Thymus (tissue), 11 donors: Measurements from ENCODE around the gene ATP8A1. TPM values are rescaled to one million over a fixed set of nuclear protein-coding genes. Genes with fewer than 3 reads are reported as not detected.
A peak's percentile ranks its signal among the peaks of the same experiment; 100 is the strongest.

Experiments used
- DNase-seq, 9 donors: peaks; one replicate each; pipeline ENCODE4 v3.0.0-alpha.2; 2013; ENCODE audit warnings: low spot score in 9 of 9, low read depth in 6 of 9, missing footprints in 1 of 9
- H3K27ac ChIP-seq, 2 donors: one replicate each; pipeline ENCODE4 v1.5.1; 2013; ENCODE audit warnings: control low read depth in 1 of 2, low read depth in 1 of 2, low read length in 1 of 2, mild to moderate bottlenecking in 1 of 2, moderate library complexity in 1 of 2
- H3K27me3 ChIP-seq, 2 donors: one replicate each; pipeline ENCODE4 v1.5.1; 2013; ENCODE audit warnings: low read length in 1 of 2; ENCODE audit not compliant: control insufficient read depth in 2 of 2, insufficient read depth in 1 of 2
- H3K36me3 ChIP-seq, 2 donors: one replicate each; pipeline ENCODE4 v1.5.1; 2013; ENCODE audit warnings: low read length in 1 of 2, mild to moderate bottlenecking in 1 of 2, moderate library complexity in 1 of 2; ENCODE audit not compliant: control insufficient read depth in 2 of 2, insufficient read depth in 2 of 2
- H3K4me1 ChIP-seq, 2 donors: one replicate each; pipeline ENCODE4 v1.5.1; 2013; ENCODE audit warnings: low read length in 2 of 2; ENCODE audit not compliant: control insufficient read depth in 2 of 2, insufficient read depth in 2 of 2
- H3K4me3 ChIP-seq, 2 donors: one replicate each; pipeline ENCODE4 v1.5.1; 2013; ENCODE audit warnings: low read length in 2 of 2, control low read depth in 1 of 2, mild to moderate bottlenecking in 1 of 2
- H3K9me3 ChIP-seq, 2 donors: one replicate each; pipeline ENCODE4 v1.5.1; 2013; ENCODE audit warnings: low read length in 1 of 2, mild to moderate bottlenecking in 1 of 2; ENCODE audit not compliant: control insufficient read depth in 2 of 2, insufficient read depth in 1 of 2
- WGBS: extraction: QIAGEN DNeasy Blood & Tissue Kit; methylation state at CpG from one replicate; pipeline ENCODE4 v1.1.7; 2013; 5-methylcytosine and 5-hydroxymethylcytosine counted together
- polyA plus RNA-seq: library from polyadenylated mRNA; stranded (reverse); fragments of 200-250 nt; gene quantifications from one replicate; pipeline ENCODE4 v1.2.3, GENCODE V29; 2013
- total RNA-seq: library from RNA; stranded (reverse); fragments of 120-200 nt; gene quantifications from one replicate; pipeline ENCODE4 v1.2.4, GENCODE V29; 2013
- donor health status: healthy.

Gene ATP8A1
- total and polyA plus RNA-seq, 2 donors: 25.0 to 30.9 TPM

- Histone ChIP-seq H3K4me1 (peaks cover 5% of the 10 kb centered on the region in 2 donors), H3K36me3 (no peaks in the 10 kb centered on the region), H3K4me3 (no peak overlapping the region), H3K9me3 (no peaks in the 10 kb centered on the region), H3K27me3 (no peaks in the 10 kb centered on the region), H3K27ac (no peak overlapping the region)
- DNase-seq: no peak
- 68% methylated on average over 8 of the region's 8 CpGs for WGBS
Observed at GRCh38 chr4:42676066-42676951, 19.4 kb upstream of the ATP8A1 start.

GRCh38 chr4:42673082-42673425 is 16.1 kb upstream of the ATP8A1 start:
- Histone ChIP-seq H3K36me3 (no peaks in the 10 kb centered on the region), H3K27ac (no peak overlapping the region)

GRCh38 chr4:42672359-42673081 is 15.6 kb upstream of the ATP8A1 start:
- peak in 1 of 9 donors; percentile 5 for DNase-seq
- Histone ChIP-seq H3K4me1 (peaks cover 5 to 6% of the 10 kb centered on the region in 2 donors), H3K9me3 (no peaks in the 10 kb centered on the region), H3K4me3 (no peak overlapping the region), H3K27ac (no peak overlapping the region), H3K27me3 (no peaks in the 10 kb centered on the region), H3K36me3 (no peaks in the 10 kb centered on the region)
- 95% methylated on average over 2 of the region's 2 CpGs for WGBS

More at GRCh38 chr4:42673082-42673425, 16.1 kb upstream of the ATP8A1 start:
- no peak overlapping the region for H3K4me3 ChIP-seq
- no peaks in the 10 kb centered on the region for H3K9me3 ChIP-seq
- H3K27me3 ChIP-seq: no peaks in the 10 kb centered on the region
- H3K4me1 ChIP-seq: peaks cover 5 to 6% of the 10 kb centered on the region in 2 donors
- 85% methylated on average over 2 of the region's 2 CpGs for WGBS
- DNase-seq: peak in 1 of 9 donors; percentile 15

- H3K27ac ChIP-seq: peak overlapping the region in 1 of 2 donors; percentile 90
- 11% methylated on average over 4 of the region's 4 CpGs for WGBS
- peak in 5 of 9 donors; percentile 12 to 63 (median 23) for DNase-seq
Observed at GRCh38 chr4:42671431-42672194, 14.7 kb upstream of the ATP8A1 start.

GRCh38 chr4:42658261-42658660 is 1.4 kb upstream of the ATP8A1 start:
- Histone ChIP-seq H3K27me3 (no peaks in the 10 kb centered on the region), H3K9me3 (no peaks in the 10 kb centered on the region), H3K27ac (peak overlapping the region; percentile 6 to 88), H3K4me1 (peaks cover 15 to 22% of the 10 kb centered on the region in 2 donors), H3K36me3 (no peaks in the 10 kb centered on the region), H3K4me3 (peak overlapping the region in 1 of 2 donors; percentile 71)
- WGBS: 31% methylated on average over 2 of the region's 2 CpGs
- no peak for DNase-seq

More at GRCh38 chr4:42671431-42672194, 14.7 kb upstream of the ATP8A1 start:
- Histone ChIP-seq H3K36me3 (no peaks in the 10 kb centered on the region), H3K4me1 (peaks cover 5 to 6% of the 10 kb centered on the region in 2 donors), H3K27me3 (no peaks in the 10 kb centered on the region), H3K9me3 (no peaks in the 10 kb centered on the region), H3K4me3 (no peak overlapping the region)

GRCh38 chr4:42656679-42656943 is 294 bp downstream of the ATP8A1 start:
- Histone ChIP-seq H3K36me3 (no peaks in the 10 kb centered on the region), H3K9me3 (no peaks in the 10 kb centered on the region), H3K27ac (peak overlapping the region; percentile 85 to 88), H3K27me3 (no peaks in the 10 kb centered on the region), H3K4me1 (peaks cover 15 to 22% of the 10 kb centered on the region in 2 donors), H3K4me3 (peak overlapping the region; percentile 89)
- peak in 1 of 9 donors; percentile 28 for DNase-seq
- WGBS: under 1% methylated on average over 31 of the region's 31 CpGs

- under 1% methylated on average over 39 of the region's 39 CpGs for WGBS
- H3K4me1 ChIP-seq: peaks cover 15 to 22% of the 10 kb centered on the region in 2 donors
- H3K27me3 ChIP-seq: no peaks in the 10 kb centered on the region
- H3K4me3 ChIP-seq: peak overlapping the region; percentile 89
- no peaks in the 10 kb centered on the region for H3K9me3 ChIP-seq
- peak overlapping the region; percentile 85 to 88 for H3K27ac ChIP-seq
- no peaks in the 10 kb centered on the region for H3K36me3 ChIP-seq
- peak in 6 of 9 donors; percentile 44 to 78 (median 50) for DNase-seq
Observed at GRCh38 chr4:42655921-42656678, 805 bp downstream of the ATP8A1 start.

- Histone ChIP-seq H3K4me3 (peak overlapping the region; percentile 89), H3K9me3 (no peaks in the 10 kb centered on the region), H3K4me1 (peaks cover 15 to 22% of the 10 kb centered on the region in 2 donors), H3K36me3 (no peaks in the 10 kb centered on the region), H3K27ac (no peak overlapping the region), H3K27me3 (no peaks in the 10 kb centered on the region)
- 39% methylated on average over 1 of the region's 1 CpG for WGBS
- no peak for DNase-seq
Observed at GRCh38 chr4:42655269-42655637, 1.7 kb downstream of the ATP8A1 start.
